Measurements from ENCODE around the gene SAMD15.

The SAMD15 gene

GRCh38 chr14:77353469-77354141, 23.6 kb upstream of the SAMD15 start:
- Histone ChIP-seq H3K27me3 (ENCODE audit: insufficient read depth, low read length) (no peaks in the 10 kb centered on the region), H2AFZ (ENCODE audit: low read depth, low read length) (no peak overlapping the region), H3K9me3 (ENCODE audit: low read length) (no peaks in the 10 kb centered on the region), H3K36me3 (ENCODE audit: insufficient read depth, low read length) (peaks cover 13% of the 10 kb centered on the region), H3K4me3 (ENCODE audit: low read length) (no peak overlapping the region), H3K4me1 (ENCODE audit: insufficient read depth, low read length) (peaks cover 14% of the 10 kb centered on the region)

GRCh38 chr14:77355811-77356210, 21.4 kb upstream of the SAMD15 start:
- H3K9me3 ChIP-seq (ENCODE audit: low read length) = no peaks in the 10 kb centered on the region
- no peaks in the 10 kb centered on the region for H3K27me3 ChIP-seq (ENCODE audit: insufficient read depth, low read length)
- H3K36me3 ChIP-seq (ENCODE audit: insufficient read depth, low read length) = no peaks in the 10 kb centered on the region
- H3K4me1 ChIP-seq (ENCODE audit: insufficient read depth, low read length) = peaks cover 14% of the 10 kb centered on the region
- H3K4me3 ChIP-seq (ENCODE audit: low read length) = no peak overlapping the region
- H2AFZ ChIP-seq (ENCODE audit: low read depth, low read length) = no peak overlapping the region

- no peak overlapping the region for H3K4me3 ChIP-seq (ENCODE audit: low read length)
- H3K9me3 ChIP-seq (ENCODE audit: low read length) = no peaks in the 10 kb centered on the region
- no peaks in the 10 kb centered on the region for H3K36me3 ChIP-seq (ENCODE audit: insufficient read depth, low read length)
- H3K4me1 ChIP-seq (ENCODE audit: insufficient read depth, low read length) = peaks cover 14% of the 10 kb centered on the region
- no peak overlapping the region for H2AFZ ChIP-seq (ENCODE audit: low read depth, low read length)
- H3K27me3 ChIP-seq (ENCODE audit: insufficient read depth, low read length) = no peaks in the 10 kb centered on the region
Measured at GRCh38 chr14:77356899-77357298, 20.3 kb upstream of the SAMD15 start.

GRCh38 chr14:77359626-77360025, 17.6 kb upstream of the SAMD15 start:
- Histone ChIP-seq H3K4me1 (ENCODE audit: insufficient read depth, low read length) (peaks cover 14% of the 10 kb centered on the region), H2AFZ (ENCODE audit: low read depth, low read length) (no peak overlapping the region), H3K4me3 (ENCODE audit: low read length) (no peak overlapping the region), H3K36me3 (ENCODE audit: insufficient read depth, low read length) (no peaks in the 10 kb centered on the region), H3K9me3 (ENCODE audit: low read length) (peaks cover 3% of the 10 kb centered on the region), H3K27me3 (ENCODE audit: insufficient read depth, low read length) (no peaks in the 10 kb centered on the region)

GRCh38 chr14:77364146-77364545, 13.0 kb upstream of the SAMD15 start:
- no peak overlapping the region for H2AFZ ChIP-seq (ENCODE audit: low read depth, low read length)
- no peaks in the 10 kb centered on the region for H3K27me3 ChIP-seq (ENCODE audit: insufficient read depth, low read length)
- no peaks in the 10 kb centered on the region for H3K36me3 ChIP-seq (ENCODE audit: insufficient read depth, low read length)
- no peak overlapping the region for H3K4me3 ChIP-seq (ENCODE audit: low read length)
- no peaks in the 10 kb centered on the region for H3K4me1 ChIP-seq (ENCODE audit: insufficient read depth, low read length)
- peaks cover 3% of the 10 kb centered on the region for H3K9me3 ChIP-seq (ENCODE audit: low read length)

GRCh38 chr14:77369285-77369684, 7.9 kb upstream of the SAMD15 start:
- Histone ChIP-seq H3K36me3 (ENCODE audit: insufficient read depth, low read length) (no peaks in the 10 kb centered on the region), H2AFZ (ENCODE audit: low read depth, low read length) (no peak overlapping the region), H3K9me3 (ENCODE audit: low read length) (no peaks in the 10 kb centered on the region), H3K4me3 (ENCODE audit: low read length) (no peak overlapping the region), H3K4me1 (ENCODE audit: insufficient read depth, low read length) (peaks cover 13% of the 10 kb centered on the region), H3K27me3 (ENCODE audit: insufficient read depth, low read length) (no peaks in the 10 kb centered on the region)

- Histone ChIP-seq H3K9me3 (ENCODE audit: low read length) (no peaks in the 10 kb centered on the region), H2AFZ (ENCODE audit: low read depth, low read length) (no peak overlapping the region), H3K4me1 (ENCODE audit: insufficient read depth, low read length) (peaks cover 25% of the 10 kb centered on the region), H3K4me3 (ENCODE audit: low read length) (no peak overlapping the region), H3K36me3 (ENCODE audit: insufficient read depth, low read length) (no peaks in the 10 kb centered on the region), H3K27me3 (ENCODE audit: insufficient read depth, low read length) (no peaks in the 10 kb centered on the region)
Measured at GRCh38 chr14:77372304-77372841, 4.8 kb upstream of the SAMD15 start.

GRCh38 chr14:77375164-77375950, 1.8 kb upstream of the SAMD15 start:
- Histone ChIP-seq H3K4me1 (ENCODE audit: insufficient read depth, low read length) (peaks cover 29% of the 10 kb centered on the region), H3K4me3 (ENCODE audit: low read length) (peak overlapping the region; percentile 91), H3K27me3 (ENCODE audit: insufficient read depth, low read length) (no peaks in the 10 kb centered on the region), H3K9me3 (ENCODE audit: low read length) (no peaks in the 10 kb centered on the region), H2AFZ (ENCODE audit: low read depth, low read length) (peak overlapping the region; percentile 93), H3K36me3 (ENCODE audit: insufficient read depth, low read length) (no peaks in the 10 kb centered on the region)

- Histone ChIP-seq H3K27me3 (ENCODE audit: insufficient read depth, low read length) (no peaks in the 10 kb centered on the region), H3K4me1 (ENCODE audit: insufficient read depth, low read length) (peaks cover 29% of the 10 kb centered on the region), H3K9me3 (ENCODE audit: low read length) (no peaks in the 10 kb centered on the region), H2AFZ (ENCODE audit: low read depth, low read length) (peak overlapping the region; percentile 93), H3K36me3 (ENCODE audit: insufficient read depth, low read length) (no peaks in the 10 kb centered on the region), H3K4me3 (ENCODE audit: low read length) (peak overlapping the region; percentile 91)
Measured at GRCh38 chr14:77375973-77376770, 1.0 kb upstream of the SAMD15 start.

- Histone ChIP-seq H3K4me3 (ENCODE audit: low read length) (peak overlapping the region; percentile 91), H3K9me3 (ENCODE audit: low read length) (no peaks in the 10 kb centered on the region), H3K4me1 (ENCODE audit: insufficient read depth, low read length) (peaks cover 20% of the 10 kb centered on the region), H3K36me3 (ENCODE audit: insufficient read depth, low read length) (no peaks in the 10 kb centered on the region), H2AFZ (ENCODE audit: low read depth, low read length) (peak overlapping the region; percentile 93), H3K27me3 (ENCODE audit: insufficient read depth, low read length) (no peaks in the 10 kb centered on the region)
Measured at GRCh38 chr14:77377502-77377844, 294 bp downstream of the SAMD15 start.

GRCh38 chr14:77378701-77379100, 1.5 kb downstream of the SAMD15 start:
- Histone ChIP-seq H3K4me1 (ENCODE audit: insufficient read depth, low read length) (peaks cover 18% of the 10 kb centered on the region), H3K4me3 (ENCODE audit: low read length) (no peak overlapping the region), H3K27me3 (ENCODE audit: insufficient read depth, low read length) (no peaks in the 10 kb centered on the region), H2AFZ (ENCODE audit: low read depth, low read length) (no peak overlapping the region), H3K9me3 (ENCODE audit: low read length) (no peaks in the 10 kb centered on the region), H3K36me3 (ENCODE audit: insufficient read depth, low read length) (no peaks in the 10 kb centered on the region)

- Histone ChIP-seq H3K4me1 (ENCODE audit: insufficient read depth, low read length) (no peaks in the 10 kb centered on the region), H3K9me3 (ENCODE audit: low read length) (no peaks in the 10 kb centered on the region), H3K4me3 (ENCODE audit: low read length) (no peak overlapping the region), H3K36me3 (ENCODE audit: insufficient read depth, low read length) (peaks cover 3% of the 10 kb centered on the region), H2AFZ (ENCODE audit: low read depth, low read length) (no peak overlapping the region), H3K27me3 (ENCODE audit: insufficient read depth, low read length) (no peaks in the 10 kb centered on the region)
Measured at GRCh38 chr14:77390188-77390587, 13.0 kb downstream of the SAMD15 start.

- Histone ChIP-seq H3K27me3 (ENCODE audit: insufficient read depth, low read length) (no peaks in the 10 kb centered on the region), H3K4me1 (ENCODE audit: insufficient read depth, low read length) (no peaks in the 10 kb centered on the region), H3K4me3 (ENCODE audit: low read length) (no peak overlapping the region), H3K36me3 (ENCODE audit: insufficient read depth, low read length) (no peaks in the 10 kb centered on the region), H3K9me3 (ENCODE audit: low read length) (peaks cover 3% of the 10 kb centered on the region), H2AFZ (ENCODE audit: low read depth, low read length) (no peak overlapping the region)
Measured at GRCh38 chr14:77400216-77400615, 23.0 kb downstream of the SAMD15 start.
